Fibroblast of villous mesenchyme (primary cell): Measurements from ENCODE around the gene BORCS6. TPM values are rescaled to one million over a fixed set of nuclear protein-coding genes. Genes with fewer than 3 reads are reported as not detected.

Experiments used
- DNase-seq: peaks from one replicate; pipeline ENCODE4 v3.0.0-alpha.2; 2010; ENCODE audit warnings: low read depth
- H3K4me3 ChIP-seq: 2 replicates; pipeline ENCODE4 v1.5.1; 2011; ENCODE audit warnings: low read depth, mild to moderate bottlenecking, low read length
- total RNA-seq: library from RNA; depleted of rRNA; stranded (reverse); fragments of >200 nt; gene quantifications from 2 replicates; pipeline ENCODE4 v1.2.3, GENCODE V29; 2012
- TF ChIP-seq, protein P1 (sequence below): IDR thresholded peaks from 2 replicates; pipeline ENCODE4 v1.5.1; 2012; ENCODE audit warnings: low read depth, mild to moderate bottlenecking, low read length; ENCODE audit not compliant: insufficient read depth

The BORCS6 gene
- total RNA-seq, 1 donor, result 6.0 TPM

DNA sequence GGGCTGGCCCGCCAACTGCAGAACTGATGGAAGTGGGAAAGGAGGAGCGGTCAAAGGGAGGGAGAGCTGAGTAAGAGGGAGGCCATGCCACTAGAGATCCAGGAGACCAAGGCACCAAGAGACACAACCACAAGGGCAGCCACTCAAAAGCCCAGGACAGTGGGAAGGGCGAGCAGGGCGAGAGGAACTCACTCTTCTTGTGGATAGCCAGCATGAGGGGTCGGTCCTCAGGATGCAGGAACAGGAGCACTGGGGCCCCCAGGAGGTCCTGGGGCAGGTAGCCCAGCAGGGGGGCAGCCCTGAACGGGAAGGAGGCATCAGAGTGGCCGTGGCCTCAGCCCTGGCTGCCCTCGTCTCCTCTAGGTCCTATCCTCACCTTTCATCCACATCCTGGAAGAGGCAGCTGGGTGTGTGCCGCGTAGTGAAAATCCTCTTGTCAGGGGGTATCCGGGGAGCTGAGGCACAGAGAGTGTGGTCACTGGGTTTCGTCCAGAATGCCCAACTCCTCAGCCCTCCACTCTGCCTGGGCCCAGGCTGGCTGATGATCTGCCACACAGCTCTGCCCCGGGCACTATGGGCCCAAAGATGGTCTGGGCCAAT lies 42.1 kb downstream of the BORCS6 start:
- no peak overlapping the region for H3K4me3 ChIP-seq
- no peak for DNase-seq
- TF ChIP-seq, protein P1, sequence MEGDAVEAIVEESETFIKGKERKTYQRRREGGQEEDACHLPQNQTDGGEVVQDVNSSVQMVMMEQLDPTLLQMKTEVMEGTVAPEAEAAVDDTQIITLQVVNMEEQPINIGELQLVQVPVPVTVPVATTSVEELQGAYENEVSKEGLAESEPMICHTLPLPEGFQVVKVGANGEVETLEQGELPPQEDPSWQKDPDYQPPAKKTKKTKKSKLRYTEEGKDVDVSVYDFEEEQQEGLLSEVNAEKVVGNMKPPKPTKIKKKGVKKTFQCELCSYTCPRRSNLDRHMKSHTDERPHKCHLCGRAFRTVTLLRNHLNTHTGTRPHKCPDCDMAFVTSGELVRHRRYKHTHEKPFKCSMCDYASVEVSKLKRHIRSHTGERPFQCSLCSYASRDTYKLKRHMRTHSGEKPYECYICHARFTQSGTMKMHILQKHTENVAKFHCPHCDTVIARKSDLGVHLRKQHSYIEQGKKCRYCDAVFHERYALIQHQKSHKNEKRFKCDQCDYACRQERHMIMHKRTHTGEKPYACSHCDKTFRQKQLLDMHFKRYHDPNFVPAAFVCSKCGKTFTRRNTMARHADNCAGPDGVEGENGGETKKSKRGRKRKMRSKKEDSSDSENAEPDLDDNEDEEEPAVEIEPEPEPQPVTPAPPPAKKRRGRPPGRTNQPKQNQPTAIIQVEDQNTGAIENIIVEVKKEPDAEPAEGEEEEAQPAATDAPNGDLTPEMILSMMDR, result no peak

DNA sequence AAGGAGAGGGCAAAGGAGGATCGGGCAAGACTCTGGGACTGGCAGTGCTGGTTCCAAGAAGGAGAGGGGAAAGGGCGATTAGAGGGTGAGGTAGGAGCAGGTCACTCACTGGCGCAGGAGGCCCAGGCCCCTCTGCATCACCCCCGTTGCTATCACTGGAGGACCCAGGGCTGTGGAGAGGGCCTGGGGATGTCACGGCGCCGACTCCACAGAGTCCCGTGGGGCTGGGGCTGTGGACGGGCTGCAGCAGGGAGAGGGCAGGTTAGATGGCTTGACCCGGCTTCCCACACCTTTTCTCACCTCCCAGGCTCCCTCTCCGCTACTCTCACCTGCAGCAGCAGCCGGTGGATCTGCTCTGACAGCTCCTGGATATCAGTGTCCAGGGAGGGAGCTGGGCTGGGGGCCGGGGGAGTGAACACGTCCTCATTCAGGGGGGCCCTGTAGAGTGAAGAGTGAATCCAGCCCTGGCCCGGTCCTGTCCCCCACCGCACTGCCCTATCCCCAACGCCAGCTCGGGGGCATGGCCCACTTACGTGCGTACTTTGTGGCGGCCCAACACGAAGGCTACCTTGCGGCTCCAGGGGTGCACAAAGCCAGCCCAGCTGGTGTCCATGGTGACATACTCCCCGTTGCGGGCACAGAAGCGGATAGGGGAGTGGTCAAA lies 42.7 kb downstream of the BORCS6 start:
- H3K4me3 ChIP-seq, result no peak overlapping the region
- DNase-seq, result no peak
- TF ChIP-seq, protein P1, result no peak

DNA sequence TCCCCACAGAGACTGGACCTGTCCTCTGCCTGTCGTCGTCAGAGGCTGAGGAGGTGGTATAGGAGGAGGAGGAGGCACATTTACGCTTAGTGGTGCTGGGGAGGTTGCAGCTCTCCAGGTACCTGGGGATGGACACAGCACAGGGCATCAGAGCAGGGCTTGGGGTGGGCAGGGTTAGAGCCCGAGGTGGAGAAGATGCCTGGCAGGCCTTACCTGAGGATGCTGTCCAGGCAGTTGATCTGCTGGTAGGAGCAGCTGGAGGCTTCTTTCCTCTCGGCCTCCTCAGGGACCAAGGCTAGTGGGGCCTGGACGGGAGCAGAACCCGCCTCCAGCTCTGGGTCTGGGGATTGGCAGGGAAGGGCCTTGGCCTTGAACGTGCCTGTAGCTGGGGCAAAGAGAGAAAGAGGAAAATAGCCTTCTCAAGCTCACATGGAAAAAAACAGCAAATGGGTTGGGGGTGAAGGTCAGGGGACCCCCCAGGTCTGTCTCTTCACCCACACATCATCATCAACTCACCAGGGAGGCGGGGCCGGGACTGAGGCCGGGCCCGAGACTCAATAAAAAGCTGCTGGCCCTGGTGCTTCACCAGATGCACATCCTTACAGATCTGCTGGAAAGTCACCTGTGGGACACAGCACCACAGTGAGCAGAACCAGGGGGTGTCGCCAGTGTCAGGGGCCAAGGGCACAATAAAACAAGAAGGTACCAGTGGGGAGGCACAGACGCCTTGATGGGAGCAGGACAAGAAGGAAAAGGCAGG lies 43.4 kb downstream of the BORCS6 start:
- no peak for DNase-seq
- TF ChIP-seq, protein P1, result no peak
- no peak overlapping the region for H3K4me3 ChIP-seq

DNA sequence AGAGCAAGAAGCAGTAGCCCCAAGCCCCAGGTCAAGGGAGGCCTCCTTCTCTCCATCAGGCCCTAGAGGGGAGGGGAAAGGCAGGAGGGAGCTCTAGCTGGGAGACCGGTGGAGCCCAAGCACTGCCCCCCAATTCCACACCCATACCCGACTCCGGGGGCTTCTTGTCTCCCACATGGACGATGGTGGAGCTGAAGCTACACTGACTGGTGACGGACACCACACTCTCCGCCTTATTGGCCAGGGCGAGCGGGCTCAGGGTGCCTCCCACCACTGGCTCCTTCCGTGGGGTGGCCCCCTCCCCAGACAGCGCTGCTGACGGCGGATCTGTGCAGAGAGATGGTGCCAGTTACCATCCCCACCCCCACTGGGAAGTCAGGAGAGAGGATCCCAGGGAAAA lies 44.2 kb downstream of the BORCS6 start:
- DNase-seq, result no peak
- TF ChIP-seq, protein P1, result no peak
- no peak overlapping the region for H3K4me3 ChIP-seq

DNA sequence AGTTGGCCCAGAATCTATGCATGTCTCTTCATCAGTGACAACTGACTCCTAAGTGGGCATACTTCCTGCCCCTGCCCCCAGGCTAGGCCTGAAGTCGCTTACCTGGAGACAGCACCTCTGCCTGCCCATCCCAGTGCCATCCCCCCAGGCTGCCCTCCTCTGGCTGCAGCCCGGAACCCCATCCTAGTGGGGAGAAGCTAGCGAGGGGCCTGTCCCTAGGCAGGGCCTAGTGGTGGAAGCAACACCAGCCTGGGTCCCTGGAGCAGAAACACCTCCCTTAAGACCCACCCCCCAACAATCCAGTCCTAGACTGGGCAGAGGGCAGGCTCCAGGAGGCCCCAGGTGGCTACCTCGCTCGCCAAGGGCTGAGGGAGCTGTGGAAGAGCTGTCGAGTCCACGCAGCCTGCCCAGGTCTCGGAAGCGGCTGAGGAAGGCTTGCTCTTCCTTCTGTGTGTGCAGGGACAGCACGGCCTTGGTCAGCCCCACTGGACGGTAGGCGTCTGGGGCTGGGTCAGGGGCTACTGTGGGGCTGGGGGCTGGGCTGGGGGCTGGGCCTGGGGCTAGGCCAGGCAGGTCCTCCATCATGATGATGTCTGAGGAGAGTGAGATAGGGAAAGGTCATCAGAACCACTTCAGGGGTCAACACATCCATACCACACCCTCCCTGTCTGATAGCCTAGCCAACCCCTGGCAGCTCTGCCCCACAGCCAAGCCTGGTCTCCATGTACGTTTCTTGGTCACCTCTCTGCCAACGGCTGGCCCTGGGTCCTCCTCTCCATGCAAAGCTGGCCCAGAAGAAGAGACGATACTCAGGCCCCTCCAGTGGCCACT lies 45.4 kb downstream of the BORCS6 start:
- TF ChIP-seq, protein P1, result no peak
- H3K4me3 ChIP-seq, result no peak overlapping the region
- DNase-seq, result no peak

DNA sequence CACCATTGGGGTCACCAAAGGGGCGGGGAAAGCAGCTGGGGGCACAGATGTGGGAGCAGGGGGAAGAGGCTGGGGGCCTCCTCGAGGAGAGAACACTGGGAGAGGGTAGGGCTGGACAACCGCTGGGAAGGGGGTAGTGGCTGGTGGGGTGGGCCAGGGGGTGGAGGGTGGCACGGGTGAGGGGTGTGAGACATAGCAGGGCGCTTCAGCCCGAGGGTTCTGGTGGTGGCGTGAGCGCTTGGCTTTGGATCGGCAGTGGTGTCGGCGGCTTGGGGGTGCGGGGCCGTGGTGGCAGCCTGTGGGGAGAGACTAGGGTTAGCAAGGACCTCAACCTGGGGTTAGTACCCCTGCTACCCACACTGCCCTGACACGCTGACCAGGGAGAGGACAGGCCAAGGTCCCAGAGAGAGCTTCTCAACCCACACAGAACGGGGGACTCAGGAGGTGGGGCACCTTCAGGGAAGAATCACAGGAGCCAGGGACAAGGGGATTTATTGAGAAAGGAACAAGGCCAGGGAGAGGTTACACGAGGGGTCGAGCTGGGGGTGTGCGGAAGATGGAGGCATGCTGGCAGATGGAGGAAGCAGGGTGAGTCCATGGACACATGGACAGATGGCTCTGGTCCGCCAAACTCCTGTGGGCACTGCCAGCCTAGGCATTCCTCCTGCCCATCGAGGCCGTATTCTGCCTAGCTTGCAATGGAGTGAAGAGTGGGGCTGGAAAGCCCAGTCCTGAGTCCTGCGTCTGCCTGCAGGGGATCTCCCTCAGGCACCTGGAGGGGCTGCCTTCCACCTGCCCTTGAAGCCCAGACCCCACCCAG lies 46.2 kb downstream of the BORCS6 start:
- no peak for DNase-seq
- TF ChIP-seq, protein P1, result no peak
- H3K4me3 ChIP-seq, result no peak overlapping the region
